Gastrocnemius medialis (tissue), 4 donors: Measurements from ENCODE around the gene PIGZ.

ENCODE experiments used
- POLR2A ChIP-seq, 2 donors: fragments of 450-650 bp; IDR thresholded peaks; one replicate each; pipeline ENCODE4 v1.6.1; 2017; ENCODE audit warnings: antibody characterized with exemption in 2 of 2, mild to moderate bottlenecking in 2 of 2, moderate library complexity in 2 of 2
- TF ChIP-seq, protein P1 (sequence below), 5 experiments: fragments of 450-650 bp in 3 of 5; fragments of 200-600 bp in 2 of 5; sonication (generic) in 2 of 5; IDR thresholded peaks in 4 of 5; conservative IDR thresholded peaks in 1 of 5; 1 replicate in 4 of 5; 2 replicates in 1 of 5; pipeline ENCODE4 v1.5.1; 2016 to 2019; ENCODE audit warnings: antibody characterized with exemption in 5 of 5, mild to moderate bottlenecking in 3 of 5, moderate library complexity in 3 of 5

DNA sequence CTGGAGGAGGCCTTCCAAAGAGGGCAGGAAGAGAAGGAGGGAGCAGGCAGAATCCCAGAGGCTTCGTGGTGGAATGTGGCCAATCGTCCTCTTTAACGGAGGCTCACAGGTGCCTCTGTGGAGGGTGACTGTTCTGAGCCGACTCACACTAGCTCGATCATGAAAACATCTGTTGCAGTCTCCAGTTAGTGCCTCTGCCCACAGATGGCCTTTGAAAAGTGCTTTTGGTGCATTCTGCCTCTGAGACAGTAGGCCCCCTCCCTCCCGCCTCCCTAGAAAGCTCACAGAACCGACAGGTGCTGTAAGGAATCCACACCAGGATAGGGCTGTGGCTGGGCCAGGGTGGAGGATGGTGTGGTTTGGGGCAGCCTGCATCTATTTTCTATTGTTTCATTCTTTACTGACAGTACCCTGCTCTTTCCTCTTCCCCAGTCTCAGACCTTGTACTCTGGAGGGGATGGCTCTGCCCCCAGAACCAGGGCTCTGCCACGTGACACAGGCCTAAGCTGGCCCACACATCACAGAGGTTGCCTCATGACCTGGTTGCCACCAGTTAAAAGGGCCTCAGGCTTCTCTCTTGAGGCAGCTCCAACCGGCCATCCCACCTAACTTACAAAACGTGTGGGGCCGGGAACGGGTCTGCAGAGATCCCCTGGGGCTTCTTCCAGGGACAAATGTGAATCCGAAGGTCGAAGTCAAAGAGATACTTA lies 27.2 kb upstream of the PIGZ start:
- TF ChIP-seq, protein P1, sequence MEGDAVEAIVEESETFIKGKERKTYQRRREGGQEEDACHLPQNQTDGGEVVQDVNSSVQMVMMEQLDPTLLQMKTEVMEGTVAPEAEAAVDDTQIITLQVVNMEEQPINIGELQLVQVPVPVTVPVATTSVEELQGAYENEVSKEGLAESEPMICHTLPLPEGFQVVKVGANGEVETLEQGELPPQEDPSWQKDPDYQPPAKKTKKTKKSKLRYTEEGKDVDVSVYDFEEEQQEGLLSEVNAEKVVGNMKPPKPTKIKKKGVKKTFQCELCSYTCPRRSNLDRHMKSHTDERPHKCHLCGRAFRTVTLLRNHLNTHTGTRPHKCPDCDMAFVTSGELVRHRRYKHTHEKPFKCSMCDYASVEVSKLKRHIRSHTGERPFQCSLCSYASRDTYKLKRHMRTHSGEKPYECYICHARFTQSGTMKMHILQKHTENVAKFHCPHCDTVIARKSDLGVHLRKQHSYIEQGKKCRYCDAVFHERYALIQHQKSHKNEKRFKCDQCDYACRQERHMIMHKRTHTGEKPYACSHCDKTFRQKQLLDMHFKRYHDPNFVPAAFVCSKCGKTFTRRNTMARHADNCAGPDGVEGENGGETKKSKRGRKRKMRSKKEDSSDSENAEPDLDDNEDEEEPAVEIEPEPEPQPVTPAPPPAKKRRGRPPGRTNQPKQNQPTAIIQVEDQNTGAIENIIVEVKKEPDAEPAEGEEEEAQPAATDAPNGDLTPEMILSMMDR (IDR thresholded peaks at IDR 0.05 in 4 of 5, conservative IDR thresholded peaks at IDR 0.05 in 1 of 5), result no peak
- TF ChIP-seq POLR2A (IDR thresholded peaks at IDR 0.05), result no peak
